Measurements from ENCODE around the gene CSPG4. TPM values are rescaled to one million over a fixed set of nuclear protein-coding genes. Genes with fewer than 3 reads are reported as not detected.
"Not testable (repeated sequence)": the region's sequence is repeated elsewhere in the genome, so short reads cannot be mapped to it uniquely, and the experiment has no call there.

CSPG4 gene
- total and polyA plus RNA-seq, 2 donors (not counting 3 experiments of a cell fraction or from before 2014, with no cell fraction given): not detected

DNA sequence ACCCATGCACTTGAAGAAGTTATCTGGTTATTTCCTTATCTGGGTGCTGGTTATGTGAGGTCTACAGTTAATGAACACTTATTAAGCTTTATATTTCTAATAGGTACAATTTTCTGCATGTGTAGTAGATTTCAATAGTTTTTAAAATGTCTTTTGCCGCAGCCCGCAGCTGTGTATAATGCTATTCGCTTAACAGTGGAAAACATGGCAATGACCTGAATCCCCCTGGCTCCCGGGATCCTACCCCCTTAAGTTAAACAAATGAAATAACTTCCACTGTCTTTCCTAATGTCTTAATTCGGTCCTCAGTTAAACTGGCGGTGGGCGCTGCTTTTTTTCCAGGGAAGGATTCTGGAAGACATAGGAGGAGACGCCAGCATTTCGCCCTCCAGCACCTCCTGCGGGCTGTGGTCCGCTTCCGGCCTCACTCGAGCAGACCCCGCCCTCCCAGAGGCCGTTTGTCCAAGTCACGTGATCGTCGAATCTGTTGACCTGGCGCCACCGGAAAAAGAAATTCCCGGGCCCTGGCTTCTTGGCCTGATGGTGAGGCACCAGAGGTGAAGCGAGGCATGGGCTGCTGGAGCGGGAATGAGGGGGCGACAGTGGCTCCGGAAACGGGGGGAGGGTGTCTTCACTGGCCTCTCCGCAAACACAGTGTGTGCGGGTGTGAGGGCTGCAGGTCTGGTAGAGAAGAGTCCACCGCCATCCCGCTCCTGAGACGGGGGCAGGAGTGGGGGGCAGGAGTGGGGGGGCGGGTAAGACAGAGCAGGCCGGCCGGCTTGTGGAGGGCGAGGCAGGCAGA, 45.6 kb upstream of the CSPG4 start:
- Histone ChIP-seq H3K4me1 (ENCODE audit: control insufficient read depth, extremely low read depth, insufficient read depth, low read length) (peaks cover 4% of the 10 kb centered on the region), H3K4me2 (ENCODE audit: insufficient read depth, low read length) (peak overlapping the region; percentile 86), H3K9me1 (replicated peaks; ENCODE audit: control insufficient read depth, extremely low read depth, insufficient read depth, low read length) (no peaks in the 10 kb centered on the region), H3K9ac (replicated peaks; ENCODE audit: extremely low read depth, insufficient read depth, low read length) (peak overlapping the region; percentile 31), H2AFZ (ENCODE audit: low read depth, low read length) (peak overlapping the region; percentile 100), H3K36me3 (ENCODE audit: control insufficient read depth in 2 of 2, extremely low read depth in 1 of 2, insufficient read depth in 2 of 2, low read length in 2 of 2) (no peaks in the 10 kb centered on the region), H3K4me3 (replicated peaks in 1 of 3; ENCODE audit: insufficient read depth in 1 of 3, low read depth in 1 of 3, low read length in 3 of 3) (peak overlapping the region; percentile 25 to 54 (median 36)), H3K79me2 (ENCODE audit: control insufficient read depth, insufficient read depth, low read length) (no peaks in the 10 kb centered on the region), H3K27ac (ENCODE audit: insufficient read depth, low read depth, low read length) (no peak overlapping the region), H4K20me1 (replicated peaks; ENCODE audit: control insufficient read depth, extremely low read depth, insufficient read depth, low read length) (no peaks in the 10 kb centered on the region), H3K27me3 (ENCODE audit: control insufficient read depth in 2 of 2, insufficient read depth in 2 of 2, low read length in 2 of 2) (peaks cover 0 to 1% of the 10 kb centered on the region in 2 experiments), H3K9me3 (replicated peaks; ENCODE audit: control insufficient read depth, insufficient read depth, low read length) (no peaks in the 10 kb centered on the region)
- CTCF ChIA-PET: interaction anchor here (0.8 to 1.6 kb wide), 4 partner anchors 8 to 44 kb away, joined by 3 to 4 read pairs (median 3); no protein-coding TSS in a partner anchor
- intact Hi-C loops (cut with micrococcal nuclease): no loop called here
- TF ChIP-seq POLR2A (IDR thresholded peaks at IDR 0.05; ENCODE audit: low read depth, low read length) (no peak), FOS (IDR thresholded peaks at IDR 0.05; ENCODE audit: borderline replicate concordance, insufficient read depth, low read length) (no peak), GATA2 (IDR thresholded peaks at IDR 0.05; ENCODE audit: insufficient read depth, insufficient read length, low read depth, low read length) (no peak), MYC (IDR thresholded peaks at IDR 0.05; ENCODE audit: low read depth, low read length) (no peak), POLR2AphosphoS5 (IDR thresholded peaks at IDR 0.05; ENCODE audit: insufficient read depth, low read depth, low read length) (peak; percentile 20), JUN (IDR thresholded peaks at IDR 0.05; ENCODE audit: borderline replicate concordance, insufficient read depth, insufficient read length, low read depth) (no peak), EZH2 (IDR thresholded peaks at IDR 0.05; ENCODE audit: borderline replicate concordance, low read depth, low read length, severe bottlenecking) (no peak)
- TF ChIP-seq, protein P1, sequence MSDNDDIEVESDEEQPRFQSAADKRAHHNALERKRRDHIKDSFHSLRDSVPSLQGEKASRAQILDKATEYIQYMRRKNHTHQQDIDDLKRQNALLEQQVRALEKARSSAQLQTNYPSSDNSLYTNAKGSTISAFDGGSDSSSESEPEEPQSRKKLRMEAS (IDR thresholded peaks at IDR 0.05; ENCODE audit: insufficient read depth, insufficient read length): no peak
- TF ChIP-seq, protein P2, sequence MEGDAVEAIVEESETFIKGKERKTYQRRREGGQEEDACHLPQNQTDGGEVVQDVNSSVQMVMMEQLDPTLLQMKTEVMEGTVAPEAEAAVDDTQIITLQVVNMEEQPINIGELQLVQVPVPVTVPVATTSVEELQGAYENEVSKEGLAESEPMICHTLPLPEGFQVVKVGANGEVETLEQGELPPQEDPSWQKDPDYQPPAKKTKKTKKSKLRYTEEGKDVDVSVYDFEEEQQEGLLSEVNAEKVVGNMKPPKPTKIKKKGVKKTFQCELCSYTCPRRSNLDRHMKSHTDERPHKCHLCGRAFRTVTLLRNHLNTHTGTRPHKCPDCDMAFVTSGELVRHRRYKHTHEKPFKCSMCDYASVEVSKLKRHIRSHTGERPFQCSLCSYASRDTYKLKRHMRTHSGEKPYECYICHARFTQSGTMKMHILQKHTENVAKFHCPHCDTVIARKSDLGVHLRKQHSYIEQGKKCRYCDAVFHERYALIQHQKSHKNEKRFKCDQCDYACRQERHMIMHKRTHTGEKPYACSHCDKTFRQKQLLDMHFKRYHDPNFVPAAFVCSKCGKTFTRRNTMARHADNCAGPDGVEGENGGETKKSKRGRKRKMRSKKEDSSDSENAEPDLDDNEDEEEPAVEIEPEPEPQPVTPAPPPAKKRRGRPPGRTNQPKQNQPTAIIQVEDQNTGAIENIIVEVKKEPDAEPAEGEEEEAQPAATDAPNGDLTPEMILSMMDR (IDR thresholded peaks at IDR 0.05; ENCODE audit: extremely low read depth in 1 of 2, insufficient read depth in 1 of 2, low read depth in 1 of 2, low read length in 2 of 2): peak in 1 of 2 donors; percentile 35
- POLR2A ChIA-PET: no interaction called here
- no TSS peak for BruUV-seq (replicated peaks)
- dilution Hi-C loops (cut with MboI; ENCODE audit: extremely low pct_ligation_motif_present, low sequenced_read_pairs): no loop called here
- DNase-seq (ENCODE audit: low read depth, low spot score) (peak; percentile 54), FAIRE-seq (peak; percentile 93)

DNA sequence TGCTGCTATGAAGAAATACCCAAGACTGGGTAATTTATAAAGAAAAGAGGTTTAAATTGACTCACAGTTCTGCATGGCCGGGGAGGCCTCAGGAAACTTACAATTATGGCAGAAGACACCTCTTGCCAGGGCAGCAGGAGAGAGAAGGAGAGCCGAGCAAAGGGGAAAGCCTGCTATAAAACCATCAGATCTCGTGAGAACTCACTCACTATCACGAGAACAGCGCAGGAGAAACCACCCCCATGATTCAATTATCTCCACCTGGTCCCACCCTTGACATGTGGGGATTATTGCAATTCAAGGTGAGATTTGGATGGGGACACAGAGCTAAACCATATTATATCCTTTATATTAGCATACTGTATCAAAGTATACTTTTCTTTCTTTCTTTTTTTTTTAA, 42.2 kb upstream of the CSPG4 start:
- ChIA-PET CTCF (interaction anchor here (1.0 kb wide), 1 partner anchor 167 kb away, joined by 3 read pairs; no protein-coding TSS in a partner anchor), POLR2A (interaction anchor here (0.6 kb wide), 1 partner anchor 50 kb away, joined by 5 read pairs; no protein-coding TSS in a partner anchor)
- H3K4me3 ChIP-seq (replicated peaks in 1 of 3; ENCODE audit: insufficient read depth in 1 of 3, low read depth in 1 of 3, low read length in 3 of 3); intact Hi-C loops (cut with micrococcal nuclease); H3K4me2 ChIP-seq (ENCODE audit: insufficient read depth, low read length); H3K9ac ChIP-seq (replicated peaks; ENCODE audit: extremely low read depth, insufficient read depth, low read length); H3K79me2 ChIP-seq (ENCODE audit: control insufficient read depth, insufficient read depth, low read length); H4K20me1 ChIP-seq (replicated peaks; ENCODE audit: control insufficient read depth, extremely low read depth, insufficient read depth, low read length); BruUV-seq (replicated peaks); H2AFZ ChIP-seq (ENCODE audit: low read depth, low read length); H3K27ac ChIP-seq (ENCODE audit: insufficient read depth, low read depth, low read length); H3K36me3 ChIP-seq (ENCODE audit: control insufficient read depth in 2 of 2, extremely low read depth in 1 of 2, insufficient read depth in 2 of 2, low read length in 2 of 2); dilution Hi-C loops (cut with MboI; ENCODE audit: extremely low pct_ligation_motif_present, low sequenced_read_pairs); DNase-seq (ENCODE audit: low read depth, low spot score); H3K9me3 ChIP-seq (replicated peaks; ENCODE audit: control insufficient read depth, insufficient read depth, low read length); H3K27me3 ChIP-seq (ENCODE audit: control insufficient read depth in 2 of 2, insufficient read depth in 2 of 2, low read length in 2 of 2); H3K4me1 ChIP-seq (ENCODE audit: control insufficient read depth, extremely low read depth, insufficient read depth, low read length); H3K9me1 ChIP-seq (replicated peaks; ENCODE audit: control insufficient read depth, extremely low read depth, insufficient read depth, low read length); FAIRE-seq: not testable (repeated sequence)
